IPS DF 6.9 (cell line): ENCODE data around the gene CUL1.

Experiments used
- DNase-seq: peaks from one replicate; pipeline ENCODE4 v3.0.0-alpha.2; 2013; ENCODE audit warnings: low read depth, low spot score
- H3K27ac ChIP-seq: one replicate; pipeline ENCODE4 v1.5.1; 2013; ENCODE audit warnings: low read length, control low read depth
- H3K27me3 ChIP-seq: 2 replicates; pipeline ENCODE4 v1.6.1; 2013; ENCODE audit warnings: mild to moderate bottlenecking, low read length; ENCODE audit not compliant: control insufficient read depth, insufficient read depth
- H3K36me3 ChIP-seq: 2 replicates; pipeline ENCODE4 v1.6.1; 2013; ENCODE audit warnings: low read length; ENCODE audit not compliant: control insufficient read depth, insufficient read depth
- H3K4me1 ChIP-seq: 2 replicates; pipeline ENCODE4 v1.6.1; 2013; ENCODE audit warnings: low read length; ENCODE audit not compliant: control insufficient read depth, insufficient read depth
- H3K4me3 ChIP-seq: 2 replicates; pipeline ENCODE4 v1.5.1; 2013; ENCODE audit warnings: mild to moderate bottlenecking, low read length
- H3K9me3 ChIP-seq: 2 replicates; pipeline ENCODE4 v1.6.1; 2013; ENCODE audit warnings: low read length, inconsistent platforms; ENCODE audit not compliant: control insufficient read depth, insufficient read depth
- WGBS: extraction: QIAGEN DNeasy Blood & Tissue Kit; methylation state at CpG from one replicate; pipeline ENCODE4 v1.1.7; 2013; ENCODE audit warnings: mixed read lengths, missing lambda C conversion rate; ENCODE audit not compliant: insufficient read length, insufficient coverage; 5-methylcytosine and 5-hydroxymethylcytosine counted together

The CUL1 gene

GRCh38 chr7:148789220-148789619 is 90.5 kb downstream of the CUL1 start:
- no peak for DNase-seq
- H3K9me3 ChIP-seq, result no peaks in the 10 kb centered on the region
- no peak overlapping the region for H3K27ac ChIP-seq
- H3K4me1 ChIP-seq, result no peaks in the 10 kb centered on the region
- no peaks in the 10 kb centered on the region for H3K27me3 ChIP-seq
- WGBS, result no CpG with 5 or more reads among the region's 7 CpGs
- no peak overlapping the region for H3K4me3 ChIP-seq
- H3K36me3 ChIP-seq, result peaks cover 24% of the 10 kb centered on the region

- WGBS, result no CpG with 5 or more reads among the region's 8 CpGs
- Histone ChIP-seq H3K27ac (no peak overlapping the region), H3K9me3 (no peaks in the 10 kb centered on the region), H3K4me1 (no peaks in the 10 kb centered on the region), H3K27me3 (no peaks in the 10 kb centered on the region), H3K36me3 (peaks cover 24% of the 10 kb centered on the region), H3K4me3 (no peak overlapping the region)
- DNase-seq, result no peak
Observed at GRCh38 chr7:148790131-148790726, 91.5 kb downstream of the CUL1 start.

- DNase-seq, result no peak
- no peak overlapping the region for H3K4me3 ChIP-seq
- no peaks in the 10 kb centered on the region for H3K4me1 ChIP-seq
- H3K9me3 ChIP-seq, result no peaks in the 10 kb centered on the region
- H3K27me3 ChIP-seq, result no peaks in the 10 kb centered on the region
- no CpG with 5 or more reads among the region's 2 CpGs for WGBS
- H3K27ac ChIP-seq, result no peak overlapping the region
- H3K36me3 ChIP-seq, result peaks cover 21% of the 10 kb centered on the region
Observed at GRCh38 chr7:148790850-148791249, 92.1 kb downstream of the CUL1 start.

GRCh38 chr7:148791546-148791945 is 92.8 kb downstream of the CUL1 start:
- DNase-seq, result no peak
- peaks cover 23% of the 10 kb centered on the region for H3K36me3 ChIP-seq
- no peak overlapping the region for H3K4me3 ChIP-seq
- no peaks in the 10 kb centered on the region for H3K27me3 ChIP-seq
- no peak overlapping the region for H3K27ac ChIP-seq
- H3K4me1 ChIP-seq, result no peaks in the 10 kb centered on the region
- H3K9me3 ChIP-seq, result no peaks in the 10 kb centered on the region
- no CpG with 5 or more reads among the region's 15 CpGs for WGBS

GRCh38 chr7:148793590-148793989 is 94.9 kb downstream of the CUL1 start:
- no CpG with 5 or more reads among the region's 1 CpG for WGBS
- Histone ChIP-seq H3K27ac (no peak overlapping the region), H3K4me1 (peaks cover 3% of the 10 kb centered on the region; the same call in 1 of the 2 replicates), H3K27me3 (no peaks in the 10 kb centered on the region), H3K4me3 (no peak overlapping the region), H3K36me3 (peaks cover 15% of the 10 kb centered on the region), H3K9me3 (no peaks in the 10 kb centered on the region)
- DNase-seq, result no peak

GRCh38 chr7:148794476-148794875 is 95.8 kb downstream of the CUL1 start:
- H3K27me3 ChIP-seq, result no peaks in the 10 kb centered on the region
- WGBS, result no CpG with 5 or more reads among the region's 3 CpGs

GRCh38 chr7:148796841-148797240 is 98.1 kb downstream of the CUL1 start:
- no CpG with 5 or more reads among the region's 10 CpGs for WGBS
- H3K4me1 ChIP-seq, result peaks cover 8% of the 10 kb centered on the region
- H3K9me3 ChIP-seq, result no peaks in the 10 kb centered on the region
- H3K4me3 ChIP-seq, result no peak overlapping the region
- no peak overlapping the region for H3K27ac ChIP-seq
- DNase-seq, result no peak
- H3K36me3 ChIP-seq, result peaks cover 14% of the 10 kb centered on the region
- H3K27me3 ChIP-seq, result no peaks in the 10 kb centered on the region

More at GRCh38 chr7:148794476-148794875, 95.8 kb downstream of the CUL1 start:
- H3K9me3 ChIP-seq, result no peaks in the 10 kb centered on the region
- H3K27ac ChIP-seq, result no peak overlapping the region
- peaks cover 12% of the 10 kb centered on the region for H3K36me3 ChIP-seq
- no peak overlapping the region for H3K4me3 ChIP-seq
- peaks cover 4% of the 10 kb centered on the region for H3K4me1 ChIP-seq
- no peak for DNase-seq

GRCh38 chr7:148799893-148800555 is 101.3 kb downstream of the CUL1 start:
- no CpG with 5 or more reads among the region's 10 CpGs for WGBS
- H3K27me3 ChIP-seq, result no peaks in the 10 kb centered on the region
- H3K27ac ChIP-seq, result no peak overlapping the region
- H3K4me1 ChIP-seq, result peaks cover 8% of the 10 kb centered on the region
- peaks cover 17% of the 10 kb centered on the region for H3K36me3 ChIP-seq
- H3K4me3 ChIP-seq, result no peak overlapping the region
- no peaks in the 10 kb centered on the region for H3K9me3 ChIP-seq
- DNase-seq, result peak; percentile 31

GRCh38 chr7:148800677-148801076 is 102.0 kb downstream of the CUL1 start:
- Histone ChIP-seq H3K36me3 (peaks cover 17% of the 10 kb centered on the region), H3K27me3 (no peaks in the 10 kb centered on the region)
- WGBS, result 100% methylated on average over 1 of the region's 13 CpGs

GRCh38 chr7:148802101-148802493 is 103.4 kb downstream of the CUL1 start:
- no peaks in the 10 kb centered on the region for H3K9me3 ChIP-seq
- DNase-seq, result no peak
- WGBS, result no CpG with 5 or more reads among the region's 10 CpGs
- H3K27ac ChIP-seq, result no peak overlapping the region
- H3K4me1 ChIP-seq, result peaks cover 6% of the 10 kb centered on the region
- H3K4me3 ChIP-seq, result no peak overlapping the region
- no peaks in the 10 kb centered on the region for H3K27me3 ChIP-seq
- peaks cover 19% of the 10 kb centered on the region; the same call in 1 of the 2 replicates for H3K36me3 ChIP-seq

More at GRCh38 chr7:148800677-148801076, 102.0 kb downstream of the CUL1 start:
- Histone ChIP-seq H3K4me1 (peaks cover 8% of the 10 kb centered on the region), H3K27ac (no peak overlapping the region), H3K9me3 (no peaks in the 10 kb centered on the region), H3K4me3 (no peak overlapping the region)
- no peak for DNase-seq

GRCh38 chr7:148803094-148803493 is 104.4 kb downstream of the CUL1 start:
- WGBS, result no CpG with 5 or more reads among the region's 5 CpGs

More at GRCh38 chr7:148803094-148803493, 104.4 kb downstream of the CUL1 start:
- Histone ChIP-seq H3K4me3 (no peak overlapping the region), H3K27me3 (no peaks in the 10 kb centered on the region), H3K4me1 (peaks cover 6% of the 10 kb centered on the region), H3K36me3 (peaks cover 19% of the 10 kb centered on the region; the same call in 1 of the 2 replicates), H3K9me3 (no peaks in the 10 kb centered on the region), H3K27ac (no peak overlapping the region)
- no peak for DNase-seq
